K562 (cell line): Measurements from ENCODE around the gene MPDU1. TPM values are rescaled to one million over a fixed set of nuclear protein-coding genes. Genes with fewer than 3 reads are reported as not detected.

Experiments
- ATAC-seq: fragments of 200-7000 bp; cut with Tn5 transposase; 3 replicates; pipeline ENCODE4 v1.9.1; 2020; ENCODE audit warnings: moderate library complexity
- BruUV-seq: library from RNA; stranded (reverse); fragments of 400-500 nt; replicated peaks from 2 replicates; lab custom pipeline; 2021; lab: Mats Ljungman, UMichigan
- CTCF ChIA-PET: fragments of 300-600 bp; formaldehyde crosslinking; extraction: SDS; loops from one replicate; lab custom pipeline; 2021; ENCODE audit warnings: low intra/inter-chr PET ratio; lab: Yijun Ruan, JAX
- POLR2A ChIA-PET: fragments of 300-600, 350-650 bp; sonication (Branson Sonifier 250); formaldehyde crosslinking; extraction: SDS; loops from one replicate; lab custom pipeline; 2021; ENCODE audit warnings: antibody characterized with exemption, inconsistent platforms; lab: Yijun Ruan, JAX
- DNase-seq, 4 experiments: peaks; one replicate each; pipeline versions ENCODE4 v3.0.0 to v3.0.0-alpha.2; 2011 to 2018; ENCODE audit warnings: low spot score in 3 of 4, mixed read lengths in 3 of 4; ENCODE audit errors: extremely low read depth in 1 of 4
- FAIRE-seq: peaks from 2 replicates; lab custom pipeline; 2011; peaks lifted over from hg19 to GRCh38; lab: Jason Lieb, UNC
- H2AFZ ChIP-seq: 2 replicates; pipeline ENCODE4 v1.6.0; 2011; ENCODE audit warnings: low read depth, low read length, control low read depth, inconsistent platforms
- H3K27ac ChIP-seq: fragments of 200-600 bp; 3 replicates; pipeline ENCODE4 v1.8.0; 2011; ENCODE audit warnings: low read depth, mild to moderate bottlenecking, control low read depth, inconsistent platforms, low read length, moderate library complexity, mixed read lengths; ENCODE audit errors: extremely low read depth
- H3K27me3 ChIP-seq, 2 experiments: fragments of 300-600 bp in 1 of 2; 2 replicates in 1 of 2; 3 replicates in 1 of 2; pipeline versions ENCODE4 v1.6.0 to v1.8.0; 2011; ENCODE audit warnings: inconsistent platforms in 2 of 2, low read length in 2 of 2, mild to moderate bottlenecking in 1 of 2, mixed read lengths in 1 of 2, moderate library complexity in 1 of 2; ENCODE audit not compliant: control insufficient read depth in 2 of 2, insufficient read depth in 2 of 2
- H3K36me3 ChIP-seq: fragments of 300-600 bp; 3 replicates; pipeline ENCODE4 v1.8.0; 2011; ENCODE audit warnings: mild to moderate bottlenecking, low read length, inconsistent platforms; ENCODE audit not compliant: control insufficient read depth, insufficient read depth
- H3K4me1 ChIP-seq, 2 experiments: fragments of 200-600 bp in 1 of 2; replicated peaks in 1 of 2; 2 replicates in 1 of 2; 3 replicates in 1 of 2; pipeline versions ENCODE4 v1.5.1 to v1.8.0; 2011; ENCODE audit warnings: inconsistent platforms in 2 of 2, low read length in 2 of 2, mild to moderate bottlenecking in 1 of 2, mixed read lengths in 1 of 2, moderate library complexity in 1 of 2; ENCODE audit not compliant: control insufficient read depth in 2 of 2, insufficient read depth in 2 of 2
- H3K4me2 ChIP-seq: 2 replicates; pipeline ENCODE4 v1.6.1; 2011; ENCODE audit warnings: low read length, control low read depth, inconsistent platforms, mixed read lengths; ENCODE audit not compliant: insufficient read depth
- H3K4me3 ChIP-seq: fragments of 200-600 bp; sonication (generic), shearing (Covaris generic); 2 replicates; pipeline ENCODE4 v1.5.1; 2016; ENCODE audit warnings: control low read depth, inconsistent platforms
- H3K79me2 ChIP-seq: fragments of 200-600 bp; 3 replicates; pipeline ENCODE4 v1.8.0; 2011; ENCODE audit warnings: low read length, inconsistent platforms; ENCODE audit not compliant: control insufficient read depth, insufficient read depth
- H3K9ac ChIP-seq, 2 experiments: 2 replicates each; pipeline versions ENCODE4 v1.6.0 to v1.6.1; 2011; ENCODE audit warnings: low read depth in 2 of 2, low read length in 2 of 2, control low read depth in 1 of 2, inconsistent platforms in 1 of 2, mild to moderate bottlenecking in 1 of 2, mixed read lengths in 1 of 2; ENCODE audit not compliant: insufficient read depth in 1 of 2
- H3K9me1 ChIP-seq: one replicate; pipeline ENCODE4 v1.6.0; 2011; ENCODE audit warnings: inconsistent platforms, mild to moderate bottlenecking, low read length, moderate library complexity; ENCODE audit not compliant: control insufficient read depth, insufficient read depth
- H3K9me3 ChIP-seq: replicated peaks from 2 replicates; pipeline ENCODE4 v1.5.1; 2011; ENCODE audit warnings: low read depth, low read length, inconsistent platforms; ENCODE audit not compliant: control insufficient read depth, insufficient read depth
- H4K20me1 ChIP-seq: replicated peaks from 2 replicates; pipeline ENCODE4 v1.6.1; 2011; ENCODE audit warnings: low read length, inconsistent platforms, mixed read lengths; ENCODE audit not compliant: control insufficient read depth, insufficient read depth
- DDX20 ChIP-seq: fragments of 450-650 bp; IDR thresholded peaks from 2 replicates; pipeline ENCODE4 v1.6.1; 2016; ENCODE audit warnings: missing genetic modification characterization, low read depth, mild to moderate bottlenecking, missing compliant biosample characterization, moderate library complexity
- DPF2 ChIP-seq: fragments of 450-650 bp; IDR thresholded peaks from 2 replicates; pipeline ENCODE4 v1.6.1; 2016
- FOXK2 ChIP-seq, 2 experiments: fragments of 450-650 bp; IDR thresholded peaks in 1 of 2; conservative IDR thresholded peaks in 1 of 2; 2 replicates each; pipeline ENCODE4 v1.6.1; 2016; ENCODE audit warnings: low read depth in 2 of 2, mild to moderate bottlenecking in 1 of 2
- KDM1A ChIP-seq, 2 experiments: fragments of 450-650 bp; IDR thresholded peaks; 2 replicates each; pipeline ENCODE4 v1.6.1; 2016; ENCODE audit warnings: mild to moderate bottlenecking in 2 of 2
- KLF16 ChIP-seq: IDR thresholded peaks from 2 replicates; pipeline ENCODE4 v1.6.1; 2016; ENCODE audit warnings: antibody characterized with exemption
- LARP7 ChIP-seq: fragments of 450-650 bp; IDR thresholded peaks from 2 replicates; pipeline ENCODE4 v1.6.1; 2016
- NBN ChIP-seq: fragments of 450-650 bp; IDR thresholded peaks from 2 replicates; pipeline ENCODE4 v1.6.1; 2016; ENCODE audit warnings: low read depth, mild to moderate bottlenecking
- NFIC ChIP-seq: fragments of 450-650 bp; IDR thresholded peaks from 2 replicates; pipeline ENCODE4 v1.6.1; 2017; ENCODE audit warnings: mild to moderate bottlenecking, inconsistent platforms
- PHF20 ChIP-seq: fragments of 450-650 bp; IDR thresholded peaks from 2 replicates; pipeline ENCODE4 v1.6.1; 2018; ENCODE audit not compliant: partially characterized antibody
- SMAD4 ChIP-seq: fragments of 250-450 bp; sonication (Bioruptor Pico); conservative IDR thresholded peaks from 2 replicates; pipeline ENCODE4 v1.8.0; 2021; ENCODE audit warnings: inconsistent platforms, mild to moderate bottlenecking, moderate library complexity
- SOX6 ChIP-seq: fragments of 450-650 bp; IDR thresholded peaks from 2 replicates; pipeline ENCODE4 v1.6.1; 2014; ENCODE audit warnings: mild to moderate bottlenecking
- SP1 ChIP-seq: sonication (generic); formaldehyde crosslinking; IDR thresholded peaks from 2 replicates; pipeline ENCODE4 v1.8.1; 2022; ENCODE audit warnings: mild to moderate bottlenecking, missing genetic modification reagents
- TFAP4 ChIP-seq: sonication (generic); formaldehyde crosslinking; IDR thresholded peaks from 2 replicates; pipeline ENCODE4 v1.8.0; 2022; ENCODE audit warnings: missing genetic modification reagents, mild to moderate bottlenecking, moderate library complexity, borderline replicate concordance
- THRAP3 ChIP-seq: fragments of 450-650 bp; IDR thresholded peaks from 2 replicates; pipeline ENCODE4 v1.6.1; 2016; ENCODE audit warnings: mild to moderate bottlenecking, inconsistent platforms, borderline replicate concordance
- TRIM24 ChIP-seq, 2 experiments: fragments of 450-650 bp; IDR thresholded peaks; 2 replicates each; pipeline ENCODE4 v1.6.1; 2016
- YBX1 ChIP-seq: fragments of 450-650 bp; IDR thresholded peaks from 2 replicates; pipeline ENCODE4 v1.7.1; 2016; ENCODE audit warnings: mild to moderate bottlenecking
- ZNF583 ChIP-seq: fragments of 250-450 bp; sonication (Bioruptor Pico); IDR thresholded peaks from 2 replicates; pipeline ENCODE4 v1.4.0; 2020
- WGBS: fragments of 100-300 bp; shearing (Covaris generic); methylation state at CpG from one replicate; pipeline ENCODE4 v1.1.6; 2016; ENCODE audit warnings: low coverage, mixed read lengths; ENCODE audit not compliant: insufficient coverage; ENCODE audit errors: missing lambda C conversion rate; 5-methylcytosine and 5-hydroxymethylcytosine counted together
- in situ Hi-C: fragments of 300-500 bp; cut with MboI; formaldehyde crosslinking; loops from 4 replicates; pipeline ENCODE4 v1.15.0; 2018; ENCODE audit warnings: inconsistent platforms, mixed read lengths
- intact Hi-C: fragments of 100-400 bp; cut with micrococcal nuclease; formaldehyde crosslinking; loops from 2 replicates; pipeline ENCODE4 v1.14.2; 2022
- polyA plus RNA-seq, 8 experiments: library from polyadenylated mRNA; depleted of rRNA in 4 of 8; stranded (reverse) in 5 of 8; unstranded in 3 of 8; fragments of >200 nt; fragmentation: Nextera tagmentation in 2 of 8; fragmentation: Illumina TruSeq in 1 of 8; extraction: Ambion mirVana in 2 of 8; extraction: Trizol in 1 of 8; gene quantifications; 2 replicates each; pipeline versions ENCODE4 v1.2.1 to v1.2.3, GENCODE V29; 2011 to 2014; ENCODE audit warnings: inconsistent platforms in 1 of 8, missing spikeins in 1 of 8
- total RNA-seq, 7 experiments: library from RNA; depleted of rRNA in 6 of 7; stranded (reverse); fragments of >200 nt in 6 of 7; fragmentation: Illumina TruSeq in 2 of 7; extraction: Trizol in 2 of 7; gene quantifications; 2 replicates each; pipeline versions ENCODE4 v1.2.1 to v1.2.3, GENCODE V29; 2011 to 2021; ENCODE audit warnings: low replicate concordance in 1 of 7
- TF ChIP-seq, protein P1 (sequence below), 3 experiments: IDR thresholded peaks in 2 of 3; conservative IDR thresholded peaks in 1 of 3; 2 replicates each; pipeline ENCODE4 v1.5.1; 2011 to 2012; ENCODE audit warnings: low read length in 3 of 3, mild to moderate bottlenecking in 3 of 3, control low read depth in 2 of 3, improper control_type of control experiment in 1 of 3, inconsistent platforms in 1 of 3, low read depth in 1 of 3, mixed read lengths in 1 of 3, moderate library complexity in 1 of 3; ENCODE audit not compliant: insufficient read depth in 2 of 3

MPDU1 gene
- total and polyA plus RNA-seq, 9 of the 15 experiments (the other 6 are each of a cell fraction or from before 2014, with no cell fraction given) = 4.9 to 179 (median 77.1) TPM

DNA sequence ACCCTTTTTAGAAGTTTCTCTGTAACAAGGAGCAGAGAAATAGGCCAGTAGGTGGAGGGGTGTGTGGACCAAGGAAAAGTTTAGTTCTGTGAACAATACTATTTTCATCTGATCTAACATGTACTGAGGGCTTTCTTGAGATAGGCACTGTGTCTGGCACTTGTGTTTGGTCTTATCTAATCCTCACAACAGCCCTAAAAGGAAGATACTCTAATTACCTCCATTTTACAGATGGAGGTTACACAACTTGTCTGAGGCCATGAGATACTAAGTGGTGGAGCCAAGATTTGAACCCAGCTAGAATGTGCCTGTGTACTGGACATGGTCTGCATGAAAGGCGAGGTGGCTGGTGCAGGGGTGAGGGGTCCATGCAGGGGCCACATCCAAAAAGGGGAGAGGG, 30.3 kb upstream of the MPDU1 start (continued):
- TF ChIP-seq FOXK2 (conservative IDR thresholded peaks at IDR 0.05 in 1 of 2, IDR thresholded peaks at IDR 0.05 in 1 of 2; ENCODE audit: low read depth in 2 of 2) = no peak
- no peak for TF ChIP-seq PHF20
- no peak for TF ChIP-seq YBX1
- no peak for TF ChIP-seq NBN
- peak in 1 of 2 experiments; percentile 12; a peak in 1 of 4 replicates for TF ChIP-seq KDM1A (IDR thresholded peaks at IDR 0.05)
- peak; percentile 40 for TF ChIP-seq NFIC
- TF ChIP-seq KLF16 = peak; percentile 39; the same call in 1 of the 2 replicates
- peak; percentile 28 to 61; a peak in 1 of 4 replicates for TF ChIP-seq TRIM24 (IDR thresholded peaks at IDR 0.05)
- TF ChIP-seq SMAD4 = 0 out of 2 replicates have a peak, but pooled peaks have one; percentile 24
- no peak for TF ChIP-seq DDX20 (tag)
- peak; percentile 68; the same call in 1 of the 2 replicates for TF ChIP-seq SOX6
- no peak for TF ChIP-seq SP1 (CRISPR knock-in tag)
- no peak for TF ChIP-seq THRAP3
- TF ChIP-seq DPF2 = peak; percentile 35; the same call in 1 of the 2 replicates
- no peak for TF ChIP-seq ZNF583 (CRISPR knock-in tag)
- TF ChIP-seq, all 486 proteins: peak for 19

DNA sequence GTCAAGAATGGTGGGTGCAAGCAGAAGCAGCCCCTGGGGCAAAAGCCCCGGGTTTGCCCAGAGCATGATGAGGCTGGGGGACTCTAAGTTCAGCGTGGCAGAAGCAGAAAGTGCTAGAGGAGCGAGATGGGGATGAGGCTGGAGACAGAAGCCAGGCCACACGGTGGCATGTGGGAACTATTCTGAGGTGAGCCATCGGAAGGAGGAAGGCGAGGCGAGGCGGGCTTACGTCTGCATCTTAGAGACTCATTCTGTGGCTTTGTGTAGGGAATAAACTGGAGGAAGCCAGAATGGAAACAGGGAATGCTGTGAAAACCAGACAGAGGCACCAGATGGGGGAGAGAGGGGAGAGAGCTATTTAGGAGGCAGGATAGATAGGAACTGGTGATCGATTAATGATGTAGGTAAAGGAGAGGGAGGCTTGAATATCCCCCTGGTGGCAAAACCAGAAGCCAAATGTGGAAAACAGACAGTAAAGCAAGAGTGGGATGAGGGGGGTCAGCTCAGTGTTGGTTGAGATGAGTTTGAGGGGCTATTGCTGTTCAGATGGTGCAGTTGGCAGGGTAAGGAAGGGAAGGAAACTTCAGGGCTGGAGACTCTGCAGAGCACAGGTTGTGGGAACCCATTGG, 28.2 kb upstream of the MPDU1 start:
- Histone ChIP-seq H3K27ac (no peak overlapping the region), H4K20me1 (no peaks in the 10 kb centered on the region)
- POLR2A ChIA-PET = no interaction called here

More for the DNA sequence above, 28.2 kb upstream of the MPDU1 start:
- TF ChIP-seq TFAP4 (CRISPR knock-in tag) (no peak), LARP7 (no peak)
- TF ChIP-seq, protein P1, sequence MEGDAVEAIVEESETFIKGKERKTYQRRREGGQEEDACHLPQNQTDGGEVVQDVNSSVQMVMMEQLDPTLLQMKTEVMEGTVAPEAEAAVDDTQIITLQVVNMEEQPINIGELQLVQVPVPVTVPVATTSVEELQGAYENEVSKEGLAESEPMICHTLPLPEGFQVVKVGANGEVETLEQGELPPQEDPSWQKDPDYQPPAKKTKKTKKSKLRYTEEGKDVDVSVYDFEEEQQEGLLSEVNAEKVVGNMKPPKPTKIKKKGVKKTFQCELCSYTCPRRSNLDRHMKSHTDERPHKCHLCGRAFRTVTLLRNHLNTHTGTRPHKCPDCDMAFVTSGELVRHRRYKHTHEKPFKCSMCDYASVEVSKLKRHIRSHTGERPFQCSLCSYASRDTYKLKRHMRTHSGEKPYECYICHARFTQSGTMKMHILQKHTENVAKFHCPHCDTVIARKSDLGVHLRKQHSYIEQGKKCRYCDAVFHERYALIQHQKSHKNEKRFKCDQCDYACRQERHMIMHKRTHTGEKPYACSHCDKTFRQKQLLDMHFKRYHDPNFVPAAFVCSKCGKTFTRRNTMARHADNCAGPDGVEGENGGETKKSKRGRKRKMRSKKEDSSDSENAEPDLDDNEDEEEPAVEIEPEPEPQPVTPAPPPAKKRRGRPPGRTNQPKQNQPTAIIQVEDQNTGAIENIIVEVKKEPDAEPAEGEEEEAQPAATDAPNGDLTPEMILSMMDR (IDR thresholded peaks at IDR 0.05 in 2 of 3, conservative IDR thresholded peaks at IDR 0.05 in 1 of 3; ENCODE audit: insufficient read depth in 2 of 3, low read depth in 1 of 3, low read length in 3 of 3) = 0 out of 6 replicates have a peak, but pooled peaks of 1 of the 3 experiments have one; percentile 7
- Histone ChIP-seq H3K36me3 (no peaks in the 10 kb centered on the region), H3K4me2 (no peak overlapping the region), H3K9ac (no peak overlapping the region), H3K9me3 (no peaks in the 10 kb centered on the region), H3K27me3 (no peaks in the 10 kb centered on the region), H3K9me1 (no peaks in the 10 kb centered on the region), H3K79me2 (no peaks in the 10 kb centered on the region), H2AFZ (no peak overlapping the region), H3K4me3 (no peak overlapping the region), H3K4me1 (peaks cover 6 to 35% of the 10 kb centered on the region in 2 experiments; a peak in 4 of 5 replicates)
- DNase-seq = no peak
- intact Hi-C loops = no loop called here
- ATAC-seq = no peak
- WGBS = 23% methylated on average over 4 of the region's 10 CpGs
- no TSS peak for BruUV-seq
- in situ Hi-C loops = loop anchor here (10.0 to 25.0 kb wide), 2 partner anchors 201 to 518 kb away; partner anchors contain the start of genes KCTD11, SLC16A11, SLC16A13 and TMEM95
- no peak for FAIRE-seq
- CTCF ChIA-PET = no interaction called here
